Activated T-helper 1 cell treated with anti-CD3 and anti-CD28 coated beads, Interleukin-12 subunit alpha, Interleukin-12 subunit beta, Interleukin-2, Interleukin-4 antibody, amounts not matched to agents 30 ng/mL and 10 ng/mL and 1 ng/mL, durations not matched to agents 14 hours and 24 hours and 36 hours (primary cell): ENCODE results near the gene MRPL37. TPM values are rescaled to one million over a fixed set of nuclear protein-coding genes. Genes with fewer than 3 reads are reported as not detected.

ENCODE experiments used
- DNase-seq: peaks from one replicate; pipeline ENCODE4 v3.0.0; 2021; ENCODE audit warnings: low spot score
- H3K27ac Mint-ChIP-seq: one replicate; pipeline ENCODE4 v1.8.0; 2021; ENCODE audit warnings: mild to moderate bottlenecking, mixed read lengths
- H3K27me3 Mint-ChIP-seq: one replicate; pipeline ENCODE4 v1.8.0; 2022; ENCODE audit warnings: mild to moderate bottlenecking, moderate library complexity, mixed read lengths; ENCODE audit not compliant: insufficient read depth
- H3K36me3 Mint-ChIP-seq: one replicate; pipeline ENCODE4 v1.8.0; 2021; ENCODE audit warnings: low read depth, mixed read lengths
- H3K4me1 Mint-ChIP-seq: one replicate; pipeline ENCODE4 v1.8.0; 2021; ENCODE audit warnings: low read depth, mixed read lengths
- H3K4me3 Mint-ChIP-seq: one replicate; pipeline ENCODE4 v1.8.0; 2021; ENCODE audit warnings: mild to moderate bottlenecking, moderate library complexity, mixed read lengths
- H3K9me3 Mint-ChIP-seq: one replicate; pipeline ENCODE4 v1.8.0; 2021; ENCODE audit warnings: mixed read lengths
- intact Hi-C: fragments of 100-400 bp; cut with micrococcal nuclease; formaldehyde crosslinking; loops from one replicate; pipeline ENCODE4 v1.15.1; 2024
- total RNA-seq: library from RNA; stranded (reverse); gene quantifications from 2 replicates; pipeline ENCODE4 v1.2.3, GENCODE V29; 2022

The MRPL37 gene
- 145 and 150 TPM in 2 replicates for total RNA-seq

GRCh38 chr1:54199765-54200518 is at the start of gene MRPL37, which contains the start of gene CYB5RL:
Gene MRPL37, plus strand, starts transcription at chr1:54200167. Its CDS starts 77 bp downstream, at chr1:54200244.
Gene CYB5RL, minus strand, starts transcription at chr1:54200030. Its CDS starts 4,414 bp downstream, at chr1:54195616.
- Mint-ChIP-seq H3K9me3 (no peaks in the 10 kb centered on the region), H3K36me3 (peaks cover 19% of the 10 kb centered on the region), H3K27me3 (no peaks in the 10 kb centered on the region), H3K4me1 (peaks cover 40% of the 10 kb centered on the region), H3K4me3 (peak within 1 kb of the TSS; percentile 90), H3K27ac (peak within 1 kb of the TSS; percentile 60)
- intact Hi-C loops: loop anchor here (1.0 to 10.0 kb wide), 11 partner anchors 30 to 687 kb away; partner anchors contain the start of genes DHCR24, IFT25, TCEANC2 and TMEM59
- peak; percentile 89 for DNase-seq

DNA sequence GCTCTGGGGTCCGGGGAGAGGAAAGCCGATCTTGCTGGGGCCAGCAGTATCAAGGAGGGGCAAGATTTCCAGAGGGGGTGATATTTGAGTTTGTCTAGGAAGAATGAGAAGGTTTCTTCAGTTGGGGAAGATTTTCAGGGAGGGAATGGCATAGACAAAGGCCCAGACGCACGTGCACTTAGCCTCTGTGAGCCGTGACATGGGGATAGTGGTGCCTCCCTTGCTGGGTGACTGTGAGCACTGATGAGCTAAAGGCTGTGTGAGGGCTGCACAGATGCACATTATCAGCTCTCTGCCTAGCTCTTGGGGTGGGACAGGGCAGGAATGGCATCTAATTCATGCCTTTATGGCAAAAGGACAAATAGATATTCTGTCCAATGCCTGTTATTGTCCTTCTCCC is 49.0 kb upstream of the MRPL37 start:
- DNase-seq: no peak
- intact Hi-C loops: no loop called here
- Mint-ChIP-seq H3K27me3 (no peaks in the 10 kb centered on the region), H3K27ac (no peak overlapping the region), H3K4me1 (no peaks in the 10 kb centered on the region), H3K9me3 (no peaks in the 10 kb centered on the region), H3K4me3 (no peak overlapping the region), H3K36me3 (no peaks in the 10 kb centered on the region)

GRCh38 chr1:54152696-54153095 is 47.3 kb upstream of the MRPL37 start, which contains the start of gene CDCP2:
Gene CDCP2, minus strand, starts transcription at chr1:54153000. Its CDS starts 78 bp downstream, at chr1:54152922.
- Mint-ChIP-seq H3K27me3 (no peaks in the 10 kb centered on the region), H3K4me3 (no peak within 1 kb of the TSS), H3K9me3 (no peaks in the 10 kb centered on the region), H3K27ac (no peak within 1 kb of the TSS), H3K4me1 (no peaks in the 10 kb centered on the region), H3K36me3 (no peaks in the 10 kb centered on the region)
- no peak for DNase-seq
- intact Hi-C loops: no loop called here

DNA sequence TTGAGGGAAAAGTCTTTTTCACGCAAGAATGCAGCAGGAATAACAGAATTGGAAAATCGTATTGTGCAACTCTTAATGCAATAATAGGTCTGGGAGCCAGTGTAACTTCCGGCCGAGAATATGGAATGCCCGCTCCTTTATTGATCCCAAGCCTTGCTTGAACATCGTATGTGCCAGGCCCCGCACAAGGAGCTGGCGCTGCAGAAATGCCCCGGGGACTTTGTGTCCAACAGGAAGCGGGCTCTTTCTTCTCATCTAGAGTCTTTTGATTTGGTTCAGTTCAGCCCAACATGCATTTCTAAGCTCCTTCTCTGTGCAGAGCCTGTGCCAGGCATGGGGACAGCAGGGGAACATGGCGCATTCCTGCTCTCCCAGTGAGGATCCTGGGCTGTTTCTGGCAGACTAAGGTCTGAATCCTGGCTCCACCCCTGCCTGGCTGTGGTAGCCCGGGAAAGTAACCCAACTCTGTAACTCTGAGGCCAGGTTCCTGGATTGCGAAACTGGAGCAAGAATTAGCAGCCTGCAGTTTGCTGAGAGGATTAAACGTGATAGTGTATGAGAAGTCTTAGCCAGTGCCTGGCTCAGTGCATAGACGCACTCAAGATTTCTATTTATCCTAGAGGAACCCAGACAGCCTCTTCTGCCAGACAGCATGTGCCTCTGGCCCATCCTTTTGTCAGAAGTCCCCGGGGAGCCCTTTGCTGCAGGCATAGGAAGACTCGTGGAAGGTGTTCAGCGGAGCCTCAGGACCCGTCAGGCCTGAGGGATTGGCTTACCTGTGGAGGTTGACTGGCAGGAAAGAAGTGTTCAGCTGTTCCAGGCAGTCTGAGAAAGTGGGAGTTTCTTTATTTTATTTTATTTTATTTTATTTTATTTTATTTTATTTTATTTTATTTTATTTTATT is 46.2 kb upstream of the MRPL37 start:
- DNase-seq: no peak
- no peak overlapping the region for H3K27ac Mint-ChIP-seq
- H3K9me3 Mint-ChIP-seq: no peaks in the 10 kb centered on the region
- no peaks in the 10 kb centered on the region for H3K27me3 Mint-ChIP-seq
- no peaks in the 10 kb centered on the region for H3K4me1 Mint-ChIP-seq
- no peaks in the 10 kb centered on the region for H3K36me3 Mint-ChIP-seq
- intact Hi-C loops: no loop called here
- H3K4me3 Mint-ChIP-seq: no peak overlapping the region

GRCh38 chr1:54156201-54156600 is 43.8 kb upstream of the MRPL37 start:
- Mint-ChIP-seq H3K27me3 (no peaks in the 10 kb centered on the region), H3K4me1 (no peaks in the 10 kb centered on the region), H3K27ac (no peak overlapping the region), H3K36me3 (no peaks in the 10 kb centered on the region), H3K9me3 (no peaks in the 10 kb centered on the region), H3K4me3 (no peak overlapping the region)
- no peak for DNase-seq
- intact Hi-C loops: no loop called here

DNA sequence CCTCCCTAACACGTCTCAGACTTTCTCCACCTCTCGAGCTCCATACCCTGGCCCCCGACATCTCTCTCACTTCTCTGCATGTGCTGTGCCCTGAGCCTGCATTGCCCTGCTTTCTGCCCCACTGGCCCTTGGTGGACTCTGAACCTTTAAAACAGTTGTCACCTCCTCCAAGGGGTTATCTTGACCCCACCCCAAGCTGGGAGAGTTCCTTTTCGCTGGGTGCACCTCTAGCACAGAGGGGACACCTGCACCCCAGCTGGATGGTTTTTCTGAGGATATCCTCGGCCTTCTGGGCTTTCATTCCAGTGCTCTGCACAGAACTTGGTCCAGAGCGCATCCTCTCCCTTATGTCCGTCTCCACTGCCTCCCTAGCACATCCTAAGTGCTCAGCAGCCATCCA is 43.0 kb upstream of the MRPL37 start:
- no peaks in the 10 kb centered on the region for H3K36me3 Mint-ChIP-seq
- H3K9me3 Mint-ChIP-seq: no peaks in the 10 kb centered on the region
- no peaks in the 10 kb centered on the region for H3K4me1 Mint-ChIP-seq
- H3K4me3 Mint-ChIP-seq: no peak overlapping the region
- intact Hi-C loops: no loop called here
- H3K27me3 Mint-ChIP-seq: no peaks in the 10 kb centered on the region
- no peak overlapping the region for H3K27ac Mint-ChIP-seq
- no peak for DNase-seq

GRCh38 chr1:54157401-54157800 is 42.6 kb upstream of the MRPL37 start:
- no peaks in the 10 kb centered on the region for H3K4me1 Mint-ChIP-seq
- H3K27me3 Mint-ChIP-seq: no peaks in the 10 kb centered on the region

GRCh38 chr1:54158071-54158470 is 41.9 kb upstream of the MRPL37 start:
- DNase-seq: no peak
- H3K36me3 Mint-ChIP-seq: no peaks in the 10 kb centered on the region
- no peaks in the 10 kb centered on the region for H3K27me3 Mint-ChIP-seq
- no peak overlapping the region for H3K4me3 Mint-ChIP-seq
- H3K9me3 Mint-ChIP-seq: no peaks in the 10 kb centered on the region
- no peak overlapping the region for H3K27ac Mint-ChIP-seq
- H3K4me1 Mint-ChIP-seq: no peaks in the 10 kb centered on the region
- intact Hi-C loops: no loop called here

More at GRCh38 chr1:54157401-54157800, 42.6 kb upstream of the MRPL37 start:
- no peak for DNase-seq
- Mint-ChIP-seq H3K4me3 (no peak overlapping the region), H3K36me3 (no peaks in the 10 kb centered on the region), H3K9me3 (no peaks in the 10 kb centered on the region), H3K27ac (no peak overlapping the region)
- intact Hi-C loops: no loop called here

DNA sequence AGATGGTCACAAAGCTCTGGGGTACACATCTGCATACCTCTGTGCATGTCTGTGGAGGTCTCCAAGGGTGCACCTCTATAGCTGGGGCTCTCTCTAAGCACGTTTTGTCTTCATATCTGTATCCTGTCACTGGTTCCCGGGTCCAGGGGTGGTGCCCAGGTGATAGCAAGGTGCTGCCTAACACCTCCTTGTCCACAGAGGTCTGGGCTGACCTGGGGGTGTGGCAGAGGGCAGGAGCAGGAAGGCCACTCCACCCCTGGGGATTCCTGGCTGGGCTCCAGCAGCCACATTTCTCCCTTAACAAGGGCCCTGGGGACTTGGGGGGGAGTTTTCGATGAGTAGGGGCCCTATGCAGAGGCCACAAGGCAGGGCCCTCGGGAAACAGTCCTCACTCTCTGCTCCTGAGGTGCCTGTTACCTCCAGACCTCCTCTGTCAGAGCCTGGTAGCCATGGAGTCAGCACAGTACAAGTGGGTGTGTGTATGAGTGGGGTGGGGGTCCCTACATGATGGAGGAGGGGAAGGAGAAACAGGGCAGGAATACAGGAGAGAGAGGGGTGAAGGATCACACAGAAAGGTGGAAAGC is 40.1 kb upstream of the MRPL37 start:
- Mint-ChIP-seq H3K4me1 (no peaks in the 10 kb centered on the region), H3K9me3 (no peaks in the 10 kb centered on the region), H3K4me3 (no peak overlapping the region), H3K36me3 (no peaks in the 10 kb centered on the region), H3K27me3 (no peaks in the 10 kb centered on the region), H3K27ac (no peak overlapping the region)
- no peak for DNase-seq
- intact Hi-C loops: no loop called here

DNA sequence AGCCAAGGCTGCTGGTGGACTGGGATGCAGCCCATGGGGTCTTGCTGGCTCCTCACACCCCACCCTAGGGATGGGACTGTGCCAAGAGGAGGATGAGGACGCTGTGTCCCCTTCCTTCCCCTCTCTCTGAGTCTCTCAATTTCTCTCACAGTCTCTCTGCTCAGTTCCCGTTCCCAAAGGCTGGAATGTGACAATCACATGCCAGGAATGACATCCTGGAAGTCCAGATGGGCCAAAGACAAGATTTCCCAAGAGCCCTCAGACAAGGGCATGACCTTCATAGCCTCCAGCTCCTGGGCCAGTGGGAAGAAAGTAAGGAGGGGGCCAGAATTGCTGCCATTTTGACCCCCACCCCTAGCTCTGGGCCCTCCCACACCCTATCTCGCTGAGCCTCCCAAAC is 39.6 kb upstream of the MRPL37 start:
- Mint-ChIP-seq H3K27me3 (no peaks in the 10 kb centered on the region), H3K36me3 (no peaks in the 10 kb centered on the region), H3K4me3 (no peak overlapping the region), H3K9me3 (no peaks in the 10 kb centered on the region), H3K27ac (no peak overlapping the region), H3K4me1 (no peaks in the 10 kb centered on the region)
- no peak for DNase-seq
- intact Hi-C loops: no loop called here

- Mint-ChIP-seq H3K9me3 (no peaks in the 10 kb centered on the region), H3K4me1 (no peaks in the 10 kb centered on the region), H3K36me3 (no peaks in the 10 kb centered on the region), H3K27ac (no peak overlapping the region), H3K27me3 (no peaks in the 10 kb centered on the region), H3K4me3 (no peak overlapping the region)
- DNase-seq: no peak
- intact Hi-C loops: no loop called here
Measured at GRCh38 chr1:54161495-54162168, 38.3 kb upstream of the MRPL37 start.

GRCh38 chr1:54163051-54163450 is 36.9 kb upstream of the MRPL37 start:
- intact Hi-C loops: no loop called here
- H3K27ac Mint-ChIP-seq: no peak overlapping the region
- H3K36me3 Mint-ChIP-seq: no peaks in the 10 kb centered on the region

More at GRCh38 chr1:54163051-54163450, 36.9 kb upstream of the MRPL37 start:
- H3K27me3 Mint-ChIP-seq: no peaks in the 10 kb centered on the region
- no peak overlapping the region for H3K4me3 Mint-ChIP-seq
- H3K9me3 Mint-ChIP-seq: no peaks in the 10 kb centered on the region
- H3K4me1 Mint-ChIP-seq: no peaks in the 10 kb centered on the region
- no peak for DNase-seq
